Endothelial cell of umbilical vein (primary cell): ENCODE measurements around the gene SCN2B.

Source experiments
- EZH2 ChIP-seq: IDR thresholded peaks from 2 replicates; pipeline ENCODE4 v1.6.1; 2012; ENCODE audit warnings: borderline replicate concordance, low read depth, mild to moderate bottlenecking, moderate library complexity, low read length, inconsistent platforms; ENCODE audit not compliant: severe bottlenecking
- GATA2 ChIP-seq: IDR thresholded peaks from 2 replicates; pipeline ENCODE4 v1.7.0; 2011; ENCODE audit warnings: low read depth, mild to moderate bottlenecking, moderate library complexity, mixed read lengths, low read length; ENCODE audit not compliant: insufficient read length, insufficient read depth
- POLR2A ChIP-seq: IDR thresholded peaks from 2 replicates; pipeline ENCODE4 v1.6.1; 2012; ENCODE audit warnings: low read depth, mild to moderate bottlenecking, control low read depth, low read length
- POLR2AphosphoS5 ChIP-seq: IDR thresholded peaks from 2 replicates; pipeline ENCODE4 v1.6.1; 2012; ENCODE audit warnings: low read depth, mild to moderate bottlenecking, control low read depth, low read length, moderate library complexity; ENCODE audit not compliant: insufficient read depth
- TF ChIP-seq, protein P1 (sequence below), 2 donors: IDR thresholded peaks; 1 replicate in 1 of 2; 2 replicates in 1 of 2; pipeline ENCODE4 v1.5.1; 2011; ENCODE audit warnings: low read length in 2 of 2, mild to moderate bottlenecking in 2 of 2, moderate library complexity in 2 of 2, control low read depth in 1 of 2, inconsistent platforms in 1 of 2, low read depth in 1 of 2; ENCODE audit not compliant: insufficient read depth in 1 of 2; ENCODE audit errors: extremely low read depth in 1 of 2

GRCh38 chr11:118120793-118121192 is 55.6 kb downstream of the SCN2B start:
- TF ChIP-seq, protein P1, sequence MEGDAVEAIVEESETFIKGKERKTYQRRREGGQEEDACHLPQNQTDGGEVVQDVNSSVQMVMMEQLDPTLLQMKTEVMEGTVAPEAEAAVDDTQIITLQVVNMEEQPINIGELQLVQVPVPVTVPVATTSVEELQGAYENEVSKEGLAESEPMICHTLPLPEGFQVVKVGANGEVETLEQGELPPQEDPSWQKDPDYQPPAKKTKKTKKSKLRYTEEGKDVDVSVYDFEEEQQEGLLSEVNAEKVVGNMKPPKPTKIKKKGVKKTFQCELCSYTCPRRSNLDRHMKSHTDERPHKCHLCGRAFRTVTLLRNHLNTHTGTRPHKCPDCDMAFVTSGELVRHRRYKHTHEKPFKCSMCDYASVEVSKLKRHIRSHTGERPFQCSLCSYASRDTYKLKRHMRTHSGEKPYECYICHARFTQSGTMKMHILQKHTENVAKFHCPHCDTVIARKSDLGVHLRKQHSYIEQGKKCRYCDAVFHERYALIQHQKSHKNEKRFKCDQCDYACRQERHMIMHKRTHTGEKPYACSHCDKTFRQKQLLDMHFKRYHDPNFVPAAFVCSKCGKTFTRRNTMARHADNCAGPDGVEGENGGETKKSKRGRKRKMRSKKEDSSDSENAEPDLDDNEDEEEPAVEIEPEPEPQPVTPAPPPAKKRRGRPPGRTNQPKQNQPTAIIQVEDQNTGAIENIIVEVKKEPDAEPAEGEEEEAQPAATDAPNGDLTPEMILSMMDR (IDR thresholded peaks at IDR 0.05; ENCODE audit: extremely low read depth in 1 of 2, insufficient read depth in 1 of 2, low read depth in 1 of 2, low read length in 2 of 2), result no peak
- TF ChIP-seq POLR2A (no peak), POLR2AphosphoS5 (no peak), EZH2 (no peak), GATA2 (no peak)
